Central memory CD4-positive, alpha-beta T cell (primary cell): ENCODE data around the gene LMTK2.
A peak's percentile ranks its signal among the peaks of the same experiment; 100 is the strongest.

Experiments
- DNase-seq: peaks from one replicate; pipeline ENCODE4 v3.0.0; 2022

Gene LMTK2

GRCh38 chr7:98240961-98241673 lies 134.5 kb downstream of the LMTK2 start:
- DNase-seq: no peak

GRCh38 chr7:98241674-98242241 lies 135.1 kb downstream of the LMTK2 start:
- DNase-seq: no peak

GRCh38 chr7:98242342-98242741 lies 135.7 kb downstream of the LMTK2 start:
- no peak for DNase-seq

- DNase-seq: no peak
These were observed 136.3 kb downstream of the LMTK2 start for GRCh38 chr7:98242934-98243333.

- DNase-seq: no peak
These were observed 138.2 kb downstream of the LMTK2 start for GRCh38 chr7:98244871-98245270.

- no peak for DNase-seq
These were observed 141.5 kb downstream of the LMTK2 start for GRCh38 chr7:98248156-98248555.

- no peak for DNase-seq
These were observed 142.4 kb downstream of the LMTK2 start for GRCh38 chr7:98249106-98249505.

- peak; percentile 59 for DNase-seq
These were observed 144.1 kb downstream of the LMTK2 start for GRCh38 chr7:98250789-98251188.

- peak; percentile 80 for DNase-seq
These were observed 144.6 kb downstream of the LMTK2 start for GRCh38 chr7:98251231-98251600.

GRCh38 chr7:98251601-98252424 lies 145.2 kb downstream of the LMTK2 start, which contains the start of gene TECPR1:
Gene TECPR1 (minus strand): TSS chr7:98252232. CDS start chr7:98246146, 6,086 bp downstream.
- peak; percentile 86 for DNase-seq

GRCh38 chr7:98252425-98253054 lies 145.9 kb downstream of the LMTK2 start:
- no peak for DNase-seq

- no peak for DNase-seq
These were observed 147.9 kb downstream of the LMTK2 start for GRCh38 chr7:98254516-98254915.

- peak; percentile 42 for DNase-seq
These were observed 148.4 kb downstream of the LMTK2 start for GRCh38 chr7:98254951-98255610.

GRCh38 chr7:98256431-98256830 lies 149.8 kb downstream of the LMTK2 start:
- DNase-seq: no peak

GRCh38 chr7:98257701-98258100 lies 151.0 kb downstream of the LMTK2 start:
- DNase-seq: no peak
